Ishikawa (cell line): Measurements from ENCODE around the gene ZNF418.

Experiments
- CREB1 ChIP-seq: IDR thresholded peaks from 2 replicates; pipeline ENCODE4 v1.6.1; 2012; ENCODE audit warnings: low read depth
- EGR1 ChIP-seq: IDR thresholded peaks from 2 replicates; pipeline ENCODE4 v1.6.1; 2012
- EP300 ChIP-seq: IDR thresholded peaks from 2 replicates; pipeline ENCODE4 v1.6.1; 2012; ENCODE audit warnings: borderline replicate concordance
- NFIC ChIP-seq: IDR thresholded peaks from 2 replicates; pipeline ENCODE4 v1.6.1; 2012
- TAF1 ChIP-seq: IDR thresholded peaks from 2 replicates; pipeline ENCODE4 v1.6.1; 2012; ENCODE audit warnings: low read depth, mild to moderate bottlenecking
- USF1 ChIP-seq: IDR thresholded peaks from 2 replicates; pipeline ENCODE4 v1.6.1; 2012
- ZBTB7A ChIP-seq: IDR thresholded peaks from 2 replicates; pipeline ENCODE4 v1.6.1; 2012; ENCODE audit warnings: low read depth

- no peak for TF ChIP-seq TAF1
- TF ChIP-seq ZBTB7A = no peak
- TF ChIP-seq EGR1 = no peak
- TF ChIP-seq NFIC = no peak
- TF ChIP-seq USF1 = no peak
- TF ChIP-seq EP300 = no peak
- no peak for TF ChIP-seq CREB1
Measured at GRCh38 chr19:57888107-57888559, 47.1 kb downstream of the ZNF418 start.
